ENCODE results near the gene GINS2.

GINS2 gene

DNA sequence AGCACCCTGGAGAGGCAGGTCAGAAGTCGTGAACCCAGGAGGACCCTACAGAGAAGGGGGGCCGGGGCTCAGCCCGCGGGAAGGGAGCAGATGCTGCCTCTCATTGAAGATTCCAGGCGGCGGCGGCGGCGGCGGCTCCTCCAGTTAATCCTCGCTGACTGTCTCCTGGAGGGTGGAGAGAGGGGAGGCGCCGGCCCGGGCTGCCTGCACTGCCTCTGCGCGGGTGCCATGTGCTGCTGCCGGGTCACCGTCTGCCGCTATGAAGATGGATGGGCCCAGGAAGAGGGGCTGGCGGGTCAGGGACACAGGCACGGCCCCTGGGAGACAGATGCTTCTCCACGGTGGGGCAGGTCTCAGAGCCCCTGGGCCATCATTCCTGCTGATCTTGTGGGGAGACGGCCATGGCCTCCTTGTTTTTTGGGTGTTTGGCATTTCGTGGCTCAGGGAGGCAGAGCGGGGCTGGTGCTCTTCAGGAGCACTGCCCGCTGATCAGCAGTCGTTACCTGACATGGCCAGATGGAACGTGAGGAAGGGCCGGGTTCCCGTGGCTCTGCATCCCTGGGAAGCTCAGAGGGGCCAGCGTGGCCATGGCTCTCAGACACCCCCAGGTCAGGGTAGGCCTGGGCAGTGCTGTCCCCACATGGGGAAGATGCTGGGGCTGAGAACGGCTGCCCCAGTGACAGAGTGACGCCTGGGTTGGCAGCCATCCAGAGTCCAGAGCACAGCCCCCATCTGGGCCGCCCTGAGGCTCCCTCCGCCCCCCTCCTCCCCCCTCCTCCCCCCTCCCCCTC, 36.1 kb downstream of the GINS2 start:
- DNase-seq: peak; percentile 82

DNA sequence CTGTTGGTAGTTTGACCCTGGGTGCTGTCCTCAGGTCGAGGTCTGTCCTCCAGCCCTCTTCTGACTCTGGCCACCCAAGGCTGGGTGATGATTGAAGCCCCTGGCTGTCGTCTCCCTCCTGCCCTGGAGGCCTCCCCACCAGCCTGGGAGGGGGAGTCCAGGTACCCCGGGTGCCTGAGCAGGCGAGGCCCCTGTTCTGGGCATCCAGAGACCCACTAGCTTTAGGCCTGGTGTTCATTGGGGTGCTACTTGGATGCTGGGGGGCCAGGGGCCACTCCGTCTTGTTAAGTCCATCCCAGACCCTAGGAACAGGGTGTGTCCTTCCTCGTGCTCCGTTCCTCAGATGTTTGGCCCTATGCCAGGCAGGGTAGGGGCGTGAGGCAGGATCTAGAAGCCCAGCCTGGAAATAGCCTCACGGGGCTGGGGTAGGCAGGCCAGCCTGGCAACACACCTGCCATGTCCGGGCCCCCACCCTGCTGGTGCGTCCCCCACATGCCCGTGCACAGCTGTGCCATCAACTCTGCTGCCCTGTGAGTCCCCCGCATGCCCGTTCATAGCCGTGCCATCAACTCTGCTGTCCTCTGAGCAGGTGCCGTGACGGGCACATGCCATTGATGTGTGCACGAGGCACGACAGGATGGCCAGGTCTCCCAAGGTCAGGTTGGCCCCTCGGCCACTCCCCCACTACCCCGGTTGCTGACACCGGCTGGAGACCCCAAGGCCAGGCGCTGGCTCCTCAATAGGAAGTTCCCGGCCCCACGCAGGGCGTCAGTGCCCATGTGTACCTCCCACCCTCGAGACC, 36.9 kb downstream of the GINS2 start:
- DNase-seq: peak; percentile 30

DNA sequence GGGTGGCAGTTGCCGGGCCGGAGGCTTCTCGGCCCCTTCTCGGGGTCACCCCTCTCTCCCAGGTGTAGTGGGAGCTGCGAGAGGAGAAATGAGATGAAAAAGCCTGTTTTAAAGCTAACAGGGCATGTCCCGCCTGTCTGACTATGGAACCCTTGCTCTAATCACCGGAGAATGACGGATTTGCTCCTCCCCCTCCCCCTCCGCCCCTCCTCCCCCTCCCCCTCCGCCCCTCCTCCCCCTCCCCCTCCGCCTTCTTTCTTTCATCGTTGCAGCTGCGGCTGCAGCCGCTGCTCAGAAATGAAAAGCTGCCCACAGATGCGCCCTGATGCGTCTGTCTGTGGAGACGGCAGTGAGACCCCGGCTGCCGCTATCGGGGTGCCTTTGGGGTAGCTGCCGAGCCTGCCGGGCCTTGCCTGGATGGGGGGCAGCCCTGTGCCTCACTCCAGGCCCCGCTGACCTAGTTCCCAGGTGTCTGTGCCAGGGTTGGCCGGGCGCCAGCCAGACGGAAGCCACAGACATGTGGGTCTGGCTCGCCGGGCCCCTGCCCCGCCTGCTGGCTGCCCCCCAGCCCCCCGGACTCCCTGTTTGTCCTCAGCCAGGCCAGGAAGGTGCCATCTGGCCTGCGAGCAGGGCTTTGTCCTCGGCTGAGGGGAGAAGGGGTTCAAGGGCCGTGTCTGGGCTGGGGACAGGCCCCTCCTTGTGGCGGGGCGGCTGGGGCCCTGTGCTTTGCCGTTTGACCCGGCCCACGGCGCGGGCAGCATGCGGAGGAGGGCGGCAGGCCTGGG, 37.7 kb downstream of the GINS2 start:
- DNase-seq: peak; percentile 53

DNA sequence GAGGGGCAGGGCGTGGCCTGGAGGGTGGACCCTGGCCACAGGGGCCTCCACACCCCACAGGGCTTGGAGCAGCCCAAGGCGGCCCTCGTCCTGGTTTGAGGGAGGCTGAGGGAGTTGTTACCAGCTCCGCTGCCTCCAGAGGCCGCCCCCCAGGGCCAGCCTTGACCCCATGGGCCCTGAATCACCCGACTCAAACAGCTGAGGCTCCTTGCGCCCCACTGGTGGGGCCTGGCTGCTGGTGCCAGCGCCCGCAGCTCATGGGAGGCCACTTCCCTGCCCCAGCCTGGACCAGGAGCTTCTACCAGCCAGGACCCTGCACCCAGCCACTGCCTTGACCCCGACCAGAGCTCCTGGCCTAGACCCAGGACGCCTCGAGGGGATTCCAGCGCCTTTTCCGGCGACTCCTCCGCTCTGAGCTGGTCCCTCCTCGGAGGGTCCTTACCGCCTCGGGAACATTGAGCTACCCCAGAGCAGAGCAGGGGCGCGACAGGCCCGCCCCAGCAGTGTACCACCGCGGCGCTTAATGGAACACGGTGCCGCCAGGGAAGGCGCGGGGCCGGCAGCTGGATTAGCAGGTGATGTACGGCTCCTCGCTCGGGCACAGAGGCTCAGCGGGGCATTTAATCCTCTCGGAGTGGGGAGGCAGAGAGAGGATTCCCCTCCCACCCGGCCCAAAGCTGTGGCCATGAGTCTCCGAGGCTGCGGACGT, 38.5 kb downstream of the GINS2 start:
- no peak for DNase-seq

DNA sequence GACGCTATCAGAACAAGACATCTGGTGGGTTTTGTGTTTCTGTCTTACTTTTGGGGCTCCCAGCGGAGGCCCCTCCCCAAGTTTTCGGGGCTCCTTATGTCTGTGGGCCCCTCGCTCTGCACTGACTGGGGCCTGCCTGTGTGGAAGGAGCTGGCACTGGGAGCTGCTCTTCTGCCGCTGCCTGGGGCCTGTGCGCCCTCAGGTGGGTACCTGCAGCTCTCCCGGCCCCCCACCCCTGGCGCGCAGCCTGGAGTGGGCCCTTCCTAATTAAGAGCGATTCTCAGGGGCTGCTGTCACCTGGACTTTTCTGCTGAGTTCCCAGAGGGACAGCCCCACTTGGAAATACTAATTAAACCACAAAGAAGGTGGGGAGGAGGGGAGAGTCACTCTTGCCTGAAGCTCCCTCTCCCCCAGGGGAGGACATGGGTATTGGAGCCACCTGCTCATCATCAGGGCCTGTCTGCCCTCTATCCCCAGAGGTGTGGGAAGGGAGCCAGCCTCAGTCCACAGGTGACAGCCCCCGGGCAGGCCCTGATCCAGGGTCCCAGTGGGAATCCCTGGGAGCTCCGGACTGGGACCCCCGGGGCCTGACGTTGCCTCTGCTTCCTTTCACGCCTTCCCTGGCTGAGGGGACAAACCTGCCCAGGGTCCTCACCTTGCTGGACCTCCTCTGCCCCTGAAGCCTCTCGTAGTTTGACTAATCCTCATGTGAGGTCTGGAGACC, 39.2 kb downstream of the GINS2 start:
- DNase-seq: no peak

DNA sequence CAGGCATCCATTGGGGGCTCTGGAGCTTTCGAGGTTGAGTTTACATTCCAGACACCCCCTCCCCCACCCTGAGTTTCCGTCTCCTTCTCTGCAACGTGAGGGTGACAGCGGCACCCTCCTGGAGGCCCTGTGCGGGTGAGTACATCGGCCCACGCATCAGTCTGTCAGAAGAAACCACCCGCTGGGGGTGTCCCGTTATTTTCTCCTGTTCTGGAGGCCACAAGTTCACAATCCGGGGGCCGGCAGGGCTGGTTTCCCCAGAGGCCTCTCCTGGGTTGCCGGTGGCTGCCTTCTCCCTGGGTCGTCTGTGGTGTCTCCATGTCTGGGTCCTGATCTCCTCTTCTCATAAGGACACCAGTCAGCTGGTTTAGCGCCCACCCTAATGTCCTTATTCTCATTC, 39.9 kb downstream of the GINS2 start:
- DNase-seq: no peak

DNA sequence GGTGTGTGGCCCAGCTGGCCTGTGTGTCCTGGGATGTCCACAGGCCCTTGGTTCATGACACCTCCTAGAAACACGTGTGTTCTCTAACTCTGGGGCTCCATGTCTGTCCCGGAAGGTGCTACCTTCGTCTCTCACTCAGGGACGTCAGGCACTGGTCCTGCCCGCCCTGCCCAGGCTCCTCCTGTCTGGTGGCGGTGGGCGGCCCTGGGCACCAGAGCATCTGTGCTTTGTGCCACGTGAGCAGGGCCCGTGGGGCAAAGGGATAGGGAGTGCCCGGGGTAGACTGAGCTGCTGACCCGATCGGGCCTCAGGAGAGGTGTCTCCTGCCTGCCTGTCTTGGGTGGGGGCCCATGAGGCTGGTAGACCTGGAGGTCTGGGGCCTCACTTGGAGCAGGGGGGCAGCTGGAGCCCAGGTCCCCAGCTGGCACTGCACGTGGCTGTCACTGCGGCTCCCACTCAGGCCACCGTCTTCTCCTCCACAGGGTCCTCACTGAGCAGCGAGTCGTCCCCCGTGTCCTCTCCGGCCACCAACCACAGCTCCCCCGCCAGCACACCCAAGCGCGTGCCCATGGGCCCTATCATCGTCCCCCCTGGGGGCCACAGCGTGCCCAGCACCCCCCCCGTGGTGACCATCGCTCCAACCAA, 40.6 kb downstream of the GINS2 start:
- DNase-seq: no peak

DNA sequence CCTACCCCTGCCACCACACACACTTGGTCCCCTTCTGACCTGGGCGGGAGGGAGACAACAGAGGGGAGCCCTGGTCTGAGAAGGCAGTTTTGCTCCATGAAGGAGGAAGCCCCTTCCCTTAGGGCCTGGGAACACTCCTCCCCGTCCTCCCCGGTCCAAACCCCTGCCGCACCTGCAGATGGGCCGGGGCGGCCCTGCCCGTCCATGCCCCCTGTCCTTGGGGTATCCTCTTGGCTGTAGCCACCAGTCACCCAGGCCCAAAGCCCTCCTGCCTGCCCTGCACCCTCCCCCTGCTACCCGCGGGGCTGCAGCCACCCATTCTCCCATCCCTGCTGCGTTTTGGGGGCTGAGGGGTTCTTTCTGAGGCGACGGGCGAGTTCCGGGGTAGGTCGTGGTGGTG, 41.8 kb downstream of the GINS2 start:
- DNase-seq: no peak

DNA sequence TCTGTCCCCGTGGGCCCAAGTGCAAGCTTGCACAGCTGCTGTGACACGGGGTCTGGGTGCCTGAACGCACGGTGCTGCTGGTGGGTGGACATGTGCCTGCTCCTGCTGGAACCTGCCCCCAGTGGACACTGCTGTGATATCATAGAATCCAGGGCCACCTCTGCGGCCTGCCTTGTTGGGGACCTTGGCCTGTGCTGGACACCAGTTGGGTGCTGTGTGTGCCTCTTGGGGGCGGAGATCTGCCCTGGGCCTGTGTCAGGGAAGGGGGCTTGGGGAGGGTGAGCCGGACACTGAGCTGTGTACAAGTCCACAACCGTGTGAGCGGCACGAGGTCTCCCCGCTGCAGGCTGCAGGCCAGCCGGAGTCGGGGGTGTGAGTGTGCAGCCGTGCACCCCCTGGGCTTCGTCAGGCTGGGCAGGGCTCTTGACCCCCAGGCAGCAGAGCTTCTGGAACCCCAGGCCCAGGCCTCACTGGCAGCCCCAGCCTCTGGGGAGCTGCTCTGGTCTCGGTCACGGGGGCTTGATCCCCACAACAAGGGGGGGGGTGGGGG, 42.3 kb downstream of the GINS2 start:
- DNase-seq: no peak

DNA sequence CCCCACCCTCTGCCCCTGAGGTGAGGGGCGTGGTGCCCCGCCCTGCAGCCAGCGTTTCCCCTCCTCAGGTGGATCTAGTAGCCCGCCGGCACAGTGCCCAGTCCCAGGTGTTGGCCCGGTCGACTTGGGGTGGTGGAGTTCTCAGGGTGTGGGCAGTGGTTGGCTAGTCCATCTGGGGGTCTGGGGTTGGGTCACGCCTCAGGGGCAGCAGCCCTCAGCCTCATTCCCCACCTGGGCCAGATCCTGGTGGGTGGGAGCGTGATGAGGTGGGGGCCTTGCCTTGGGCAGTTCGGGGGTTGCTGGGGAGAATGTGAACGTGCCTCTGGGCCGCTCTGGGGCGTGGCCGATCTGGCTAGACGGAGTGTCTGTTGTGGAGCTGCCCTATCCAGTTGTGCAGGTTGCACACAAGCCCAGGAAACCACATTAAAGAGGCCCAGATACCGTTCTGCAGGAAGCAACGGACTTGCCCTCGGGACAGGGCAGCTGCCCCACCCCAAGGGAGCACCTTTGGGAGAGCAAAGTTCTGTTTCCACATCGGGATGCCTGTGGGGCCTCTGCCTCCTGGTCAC, 43.6 kb downstream of the GINS2 start:
- DNase-seq: no peak

DNA sequence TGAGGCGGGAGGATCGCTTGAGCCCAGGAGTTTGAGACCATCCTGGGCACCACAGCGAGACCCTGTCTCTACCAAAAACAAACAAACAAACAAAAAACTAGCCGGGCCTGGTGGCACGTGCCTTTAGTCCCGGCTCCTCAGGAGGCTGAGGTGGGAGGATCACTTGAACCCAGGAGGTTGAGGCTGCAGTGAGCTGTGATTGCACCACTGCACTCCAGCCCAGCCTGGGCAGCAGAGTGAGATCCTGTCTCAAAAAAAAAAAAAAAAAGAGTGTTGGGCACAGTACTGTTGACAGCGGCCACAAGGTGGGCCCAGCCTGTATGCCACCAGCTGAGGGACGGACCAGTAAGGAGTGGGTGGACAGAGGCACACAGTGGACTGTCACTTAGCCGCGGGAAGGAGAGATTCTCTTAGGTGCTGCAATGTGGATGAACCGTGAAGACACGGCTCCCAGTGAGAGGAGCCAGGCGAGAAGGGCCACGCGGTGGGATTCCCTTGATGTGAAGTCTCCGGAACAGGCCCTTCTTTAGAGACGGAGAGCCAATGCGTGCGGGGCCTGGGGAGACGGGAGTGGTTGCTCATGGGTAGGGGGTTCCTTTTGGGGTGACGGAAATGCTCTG, 44.6 kb downstream of the GINS2 start:
- no peak for DNase-seq

DNA sequence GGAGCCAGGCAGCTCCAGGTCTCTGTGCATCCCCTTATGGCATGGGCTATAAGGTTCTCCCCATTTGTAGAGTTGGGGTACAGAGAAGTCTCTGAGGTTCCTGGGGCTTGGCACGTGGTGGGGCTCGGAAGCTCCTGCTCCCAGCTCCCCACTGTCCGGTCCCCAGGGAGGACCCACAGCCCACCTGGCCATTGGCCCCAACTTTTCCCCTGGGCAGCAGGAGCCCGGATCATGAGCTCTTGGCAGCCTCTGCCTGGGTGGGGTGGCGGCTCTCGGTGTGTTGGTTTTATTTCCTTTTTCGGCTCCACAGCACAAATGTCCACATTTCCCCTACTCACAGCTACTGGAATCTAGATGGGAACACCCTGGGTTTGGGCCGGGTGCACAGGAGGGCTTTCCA, 45.1 kb downstream of the GINS2 start:
- no peak for DNase-seq

DNA sequence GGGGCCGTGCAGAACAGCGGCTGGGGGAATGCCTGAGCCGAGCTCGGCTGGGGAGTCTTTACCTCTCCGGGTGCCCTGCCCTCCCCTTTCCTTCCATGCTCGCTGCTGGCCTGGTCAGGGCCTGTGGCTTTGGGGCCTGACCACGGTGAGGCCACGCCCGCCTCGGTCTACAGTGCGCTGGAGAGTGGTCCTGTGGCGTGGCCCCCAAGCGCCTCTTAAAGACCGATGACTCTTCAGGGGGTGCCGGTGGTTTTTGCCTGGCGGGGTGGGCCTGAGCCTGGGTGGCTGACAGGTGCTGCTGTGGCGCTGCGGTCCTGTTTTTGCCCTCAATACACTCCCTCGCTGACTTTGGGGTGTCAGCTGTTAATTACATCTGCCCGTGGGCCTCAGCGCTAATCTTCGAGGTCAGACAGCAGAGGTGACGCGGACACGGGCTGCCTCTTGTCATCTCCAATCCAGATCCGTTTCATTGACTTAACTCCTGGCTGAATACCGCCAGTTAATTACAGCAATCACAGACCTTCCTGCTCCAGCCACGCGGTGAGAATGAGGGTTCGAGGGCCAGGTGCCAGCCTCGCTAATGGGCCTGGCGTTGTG, 45.9 kb downstream of the GINS2 start:
- DNase-seq: no peak

DNA sequence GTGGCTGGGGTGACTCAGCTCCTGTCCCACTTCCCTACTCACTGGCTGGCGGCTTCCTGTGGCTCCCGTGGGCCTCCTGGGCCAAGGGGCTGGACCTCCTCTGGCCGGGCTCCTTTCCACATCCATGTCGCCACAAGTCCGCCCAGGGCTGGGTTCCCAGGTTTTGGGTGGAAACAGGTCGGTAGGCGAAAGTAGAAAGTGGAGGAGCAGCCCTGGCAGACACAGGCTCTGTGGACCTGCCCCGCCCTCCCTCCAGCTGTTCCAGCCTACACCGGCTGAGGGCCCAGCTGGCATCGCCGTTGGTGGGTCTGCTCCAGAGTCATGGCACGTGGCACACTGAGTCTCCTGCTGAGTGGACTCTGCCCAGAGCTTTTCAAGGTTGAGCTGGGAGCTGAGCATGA, 47.0 kb downstream of the GINS2 start:
- no peak for DNase-seq

DNA sequence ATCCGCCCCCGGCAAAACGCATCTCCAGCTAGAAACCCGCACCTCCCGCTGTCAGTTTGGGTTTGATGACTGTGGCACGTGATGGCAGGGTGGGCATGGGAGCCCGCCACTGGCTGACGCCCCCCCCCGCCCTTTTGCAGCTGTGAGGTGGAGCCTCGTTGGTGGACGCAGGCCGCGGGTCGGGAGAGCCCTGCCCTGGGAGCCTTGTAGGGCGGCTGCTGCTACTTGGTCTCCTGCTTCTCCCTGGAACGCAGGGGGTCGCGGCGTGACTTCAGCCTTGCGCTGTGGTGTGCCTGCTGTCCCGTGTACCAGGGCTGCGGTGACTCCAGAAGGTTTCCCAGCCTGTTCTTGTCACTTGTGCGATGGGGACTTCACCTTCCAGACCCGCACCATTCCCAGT, 47.4 kb downstream of the GINS2 start:
- DNase-seq: no peak

DNA sequence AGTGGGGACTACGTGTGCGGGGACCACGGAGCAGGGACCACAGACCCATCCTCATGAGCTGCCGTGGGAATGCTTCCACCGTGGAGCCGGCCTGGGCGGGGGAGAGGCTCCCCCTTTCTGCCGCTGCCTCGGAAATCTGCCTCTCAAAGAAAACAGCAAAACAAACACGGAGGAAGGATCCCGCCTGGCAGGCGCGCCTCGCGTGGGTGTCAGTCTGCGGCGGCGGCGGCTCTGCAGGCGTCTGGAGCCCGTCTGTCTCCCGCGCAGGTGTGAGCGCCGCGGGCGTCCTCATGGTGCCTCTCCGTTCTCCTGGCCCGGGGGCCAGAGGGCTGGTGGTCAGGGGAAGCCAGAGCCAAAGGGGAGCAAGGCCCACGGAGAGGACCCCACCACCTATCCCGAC, 48.2 kb downstream of the GINS2 start:
- DNase-seq: no peak

DNA sequence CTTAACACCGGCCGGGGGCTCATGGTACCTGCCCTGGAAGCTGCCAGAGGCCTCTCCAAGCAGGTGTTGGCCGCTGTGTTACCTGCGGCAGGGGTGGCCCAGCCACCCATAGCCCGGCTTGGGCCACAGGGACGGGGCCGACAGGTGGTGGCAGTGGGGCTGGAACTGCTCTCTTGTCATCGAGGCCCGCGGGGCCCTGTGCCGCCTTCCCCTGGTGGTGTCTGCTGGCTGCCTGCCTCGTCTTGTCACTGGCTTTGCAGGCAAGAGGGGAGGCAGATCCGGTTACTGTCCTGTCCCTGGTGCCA, 48.5 kb downstream of the GINS2 start:
- DNase-seq: no peak

DNA sequence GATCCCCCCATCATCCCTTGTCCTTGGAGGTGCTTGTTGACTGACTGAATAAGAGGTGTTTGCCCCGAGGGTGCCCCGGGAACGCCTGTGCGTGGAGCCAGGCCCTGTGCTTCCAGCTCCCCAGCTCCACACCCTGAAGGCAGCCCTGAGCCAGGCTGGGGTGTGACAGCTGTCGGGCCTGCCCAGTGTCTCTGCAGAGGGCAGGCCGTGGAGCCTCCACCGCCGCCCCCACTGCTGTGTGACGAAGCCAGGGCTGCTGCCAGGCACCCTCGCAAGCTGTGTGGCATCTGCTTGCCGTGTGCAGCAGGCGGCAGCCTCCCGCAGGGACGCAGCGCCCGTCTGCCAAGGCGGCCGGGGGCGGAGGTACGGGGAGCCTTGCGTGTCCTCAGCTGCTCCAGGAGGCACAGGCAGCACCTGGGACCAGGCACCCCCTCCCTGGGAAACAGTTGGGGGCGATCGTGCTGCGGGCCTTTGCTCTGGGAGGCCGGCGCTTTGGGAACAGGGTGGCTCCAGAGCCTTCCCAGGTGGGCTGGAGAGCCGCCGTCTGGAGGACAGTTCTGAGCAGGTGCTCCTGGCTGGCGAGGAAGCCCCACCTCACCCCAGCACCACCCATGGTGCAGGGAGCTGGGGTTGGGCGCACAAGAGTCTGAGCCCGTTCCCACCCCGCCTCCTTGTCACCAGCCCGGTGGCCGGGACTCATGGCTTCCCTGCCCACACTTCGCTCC, 49.1 kb downstream of the GINS2 start:
- no peak for DNase-seq

DNA sequence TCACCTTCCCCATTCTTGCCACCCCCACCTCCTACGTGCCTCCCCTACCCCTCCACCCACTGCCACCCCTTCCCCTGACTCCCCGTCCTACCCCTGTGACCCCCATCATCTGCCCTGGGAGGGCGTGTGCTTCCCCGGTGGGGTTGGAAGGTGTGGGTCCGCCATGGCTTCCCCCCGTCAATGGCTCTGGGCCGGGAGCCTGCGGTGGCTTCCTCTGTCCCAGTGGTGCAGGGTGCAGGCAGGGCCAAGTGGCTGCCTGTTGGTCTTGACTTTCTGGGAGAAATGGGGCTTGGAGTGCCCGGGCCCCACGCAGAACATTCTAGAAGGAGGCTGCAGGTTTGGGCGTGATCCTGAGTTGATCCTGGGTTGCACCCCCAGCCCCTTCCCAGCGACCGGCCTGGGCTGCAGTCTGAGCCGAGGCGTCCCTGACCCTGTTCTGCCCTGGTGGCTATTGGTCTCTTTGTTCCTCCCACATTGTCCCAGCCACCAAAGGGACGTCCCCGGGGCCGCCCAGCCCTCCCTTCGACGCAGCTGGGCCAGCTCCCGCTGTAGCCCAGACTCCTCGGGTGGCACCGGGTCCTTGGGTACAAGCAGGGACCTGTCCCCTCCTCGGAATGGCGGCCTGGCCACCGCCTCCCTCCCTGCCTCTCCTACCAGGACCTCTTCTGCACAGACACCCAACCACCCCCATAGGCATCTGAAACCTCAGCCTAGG, 49.9 kb downstream of the GINS2 start:
- no peak for DNase-seq

All from fibroblast of skin of abdomen (primary cell).